Epithelial cell of esophagus (primary cell): ENCODE results near the gene TMEM184B.
A peak's percentile ranks its signal among the peaks of the same experiment; 100 is the strongest.
"Not testable (repeated sequence)": the region's sequence is repeated elsewhere in the genome, so short reads cannot be mapped to it uniquely, and the experiment has no call there.

ENCODE experiments used
- DNase-seq: peaks from one replicate; pipeline ENCODE4 v3.0.0; 2010; ENCODE audit warnings: low read depth
- H3K4me3 ChIP-seq: 2 replicates; pipeline ENCODE4 v1.5.1; 2011; ENCODE audit warnings: mild to moderate bottlenecking, low read length, control low read depth
- CTCF ChIP-seq: IDR thresholded peaks from 2 replicates; pipeline ENCODE4 v1.5.1; 2011; ENCODE audit warnings: low read depth, mild to moderate bottlenecking, low read length, control low read depth, inconsistent platforms; ENCODE audit not compliant: insufficient read depth; ENCODE audit errors: missing control alignments

The TMEM184B gene

GRCh38 chr22:38187413-38188212, 85.2 kb downstream of the TMEM184B start:
- H3K4me3 ChIP-seq, result no peak overlapping the region
- TF ChIP-seq CTCF, result no peak
- peak; percentile 73 for DNase-seq

GRCh38 chr22:38186429-38186828, 86.4 kb downstream of the TMEM184B start:
- TF ChIP-seq CTCF, result no peak
- H3K4me3 ChIP-seq, result no peak overlapping the region
- DNase-seq, result no peak

GRCh38 chr22:38184788-38185187, 88.0 kb downstream of the TMEM184B start:
- no peak for DNase-seq
- TF ChIP-seq CTCF, result no peak
- H3K4me3 ChIP-seq, result no peak overlapping the region

GRCh38 chr22:38181453-38182200, 91.2 kb downstream of the TMEM184B start, which contains the start of gene PLA2G6:
Gene PLA2G6 (minus strand): TSS chr22:38181830. CDS start chr22:38169426, 12,404 bp downstream.
- no peak for TF ChIP-seq CTCF
- H3K4me3 ChIP-seq, result peak within 1 kb of the TSS; percentile 71
- DNase-seq, result peak; percentile 99

- DNase-seq, result peak; percentile 91
- H3K4me3 ChIP-seq, result peak overlapping the region; percentile 71
- no peak for TF ChIP-seq CTCF
Observed at GRCh38 chr22:38180841-38181452, 91.9 kb downstream of the TMEM184B start.

- not testable (repeated sequence) for H3K4me3 ChIP-seq, DNase-seq
Observed at GRCh38 chr22:38178605-38178937, 94.2 kb downstream of the TMEM184B start.

- no peak overlapping the region for H3K4me3 ChIP-seq
- peak; percentile 79 for DNase-seq
- TF ChIP-seq CTCF, result no peak
Observed at GRCh38 chr22:38177926-38178604, 94.7 kb downstream of the TMEM184B start.

GRCh38 chr22:38177571-38177925, 95.3 kb downstream of the TMEM184B start:
- H3K4me3 ChIP-seq, DNase-seq: not testable (repeated sequence)
